HCT116 (cell line): ENCODE data around the gene CCDC146.

Source experiments
- ATF3 ChIP-seq: IDR thresholded peaks from 2 replicates; pipeline ENCODE4 v1.6.1; 2012
- CTCF ChIP-seq, 3 experiments: fragments of 200-600 bp in 1 of 3; sonication (generic) in 1 of 3; IDR thresholded peaks in 2 of 3; conservative IDR thresholded peaks in 1 of 3; 2 replicates each; pipeline ENCODE4 v1.5.1; 2012 to 2017; ENCODE audit warnings: low read depth in 2 of 3, low read length in 2 of 3, antibody characterized with exemption in 1 of 3, borderline replicate concordance in 1 of 3, control low read depth in 1 of 3, mild to moderate bottlenecking in 1 of 3, mixed read lengths in 1 of 3, mixed run types in 1 of 3, moderate library complexity in 1 of 3; ENCODE audit not compliant: insufficient read depth in 1 of 3
- EZH2 ChIP-seq: fragments of 200-600 bp; sonication (generic); IDR thresholded peaks from 2 replicates; pipeline ENCODE4 v1.6.1; 2017; ENCODE audit warnings: antibody characterized with exemption, mixed run types
- EZH2phosphoT487 ChIP-seq: fragments of 200-600 bp; IDR thresholded peaks from 2 replicates; pipeline ENCODE4 v1.6.1; 2018; ENCODE audit warnings: antibody characterized with exemption, borderline replicate concordance
- FOSL1 ChIP-seq: IDR thresholded peaks from 2 replicates; pipeline ENCODE4 v1.6.1; 2012; ENCODE audit warnings: low read depth
- MAX ChIP-seq: IDR thresholded peaks from 2 replicates; pipeline ENCODE4 v1.6.1; 2012
- POLR2A ChIP-seq: IDR thresholded peaks from 2 replicates; pipeline ENCODE4 v1.7.0; 2011; ENCODE audit warnings: borderline replicate concordance; ENCODE audit not compliant: insufficient read depth, insufficient read length; ENCODE audit errors: extremely low read depth
- POLR2AphosphoS5 ChIP-seq: IDR thresholded peaks from 2 replicates; pipeline ENCODE4 v1.6.1; 2011; ENCODE audit warnings: mild to moderate bottlenecking, low read depth, low read length, moderate library complexity
- RAD21 ChIP-seq: IDR thresholded peaks from 2 replicates; pipeline ENCODE4 v1.6.1; 2012; ENCODE audit warnings: low read depth, mild to moderate bottlenecking
- YY1 ChIP-seq: IDR thresholded peaks from 2 replicates; pipeline ENCODE4 v1.6.1; 2011; ENCODE audit warnings: low read length, low read depth, moderate library complexity, mild to moderate bottlenecking; ENCODE audit not compliant: insufficient replicate concordance; ENCODE audit errors: extremely low read depth
- ZBTB33 ChIP-seq: IDR thresholded peaks from 2 replicates; pipeline ENCODE4 v1.6.1; 2011; ENCODE audit warnings: mild to moderate bottlenecking, low read length, moderate library complexity; ENCODE audit not compliant: insufficient replicate concordance; ENCODE audit errors: extremely low read depth
- ZNF274 ChIP-seq: fragments of 200-500 bp; sonication (Bioruptor generic); IDR thresholded peaks from 2 replicates; pipeline ENCODE4 v1.6.1; 2014; ENCODE audit warnings: mild to moderate bottlenecking, low read depth, low read length, inconsistent platforms
- TF ChIP-seq, protein P1 (sequence below): IDR thresholded peaks from 2 replicates; pipeline ENCODE4 v1.6.1; 2012; ENCODE audit warnings: low read depth

- TF ChIP-seq ATF3: no peak
- no peak for TF ChIP-seq CTCF (IDR thresholded peaks at IDR 0.05 in 2 of 3, conservative IDR thresholded peaks at IDR 0.05 in 1 of 3; ENCODE audit: borderline replicate concordance in 1 of 3, insufficient read depth in 1 of 3, low read depth in 2 of 3, low read length in 2 of 3)
- TF ChIP-seq POLR2AphosphoS5: no peak
- TF ChIP-seq EZH2phosphoT487: no peak
- TF ChIP-seq MAX: no peak
- no peak for TF ChIP-seq RAD21
- no peak for TF ChIP-seq YY1
- TF ChIP-seq POLR2A: no peak
- no peak for TF ChIP-seq ZBTB33
- TF ChIP-seq ZNF274: no peak
- no peak for TF ChIP-seq EZH2
- TF ChIP-seq, protein P1, sequence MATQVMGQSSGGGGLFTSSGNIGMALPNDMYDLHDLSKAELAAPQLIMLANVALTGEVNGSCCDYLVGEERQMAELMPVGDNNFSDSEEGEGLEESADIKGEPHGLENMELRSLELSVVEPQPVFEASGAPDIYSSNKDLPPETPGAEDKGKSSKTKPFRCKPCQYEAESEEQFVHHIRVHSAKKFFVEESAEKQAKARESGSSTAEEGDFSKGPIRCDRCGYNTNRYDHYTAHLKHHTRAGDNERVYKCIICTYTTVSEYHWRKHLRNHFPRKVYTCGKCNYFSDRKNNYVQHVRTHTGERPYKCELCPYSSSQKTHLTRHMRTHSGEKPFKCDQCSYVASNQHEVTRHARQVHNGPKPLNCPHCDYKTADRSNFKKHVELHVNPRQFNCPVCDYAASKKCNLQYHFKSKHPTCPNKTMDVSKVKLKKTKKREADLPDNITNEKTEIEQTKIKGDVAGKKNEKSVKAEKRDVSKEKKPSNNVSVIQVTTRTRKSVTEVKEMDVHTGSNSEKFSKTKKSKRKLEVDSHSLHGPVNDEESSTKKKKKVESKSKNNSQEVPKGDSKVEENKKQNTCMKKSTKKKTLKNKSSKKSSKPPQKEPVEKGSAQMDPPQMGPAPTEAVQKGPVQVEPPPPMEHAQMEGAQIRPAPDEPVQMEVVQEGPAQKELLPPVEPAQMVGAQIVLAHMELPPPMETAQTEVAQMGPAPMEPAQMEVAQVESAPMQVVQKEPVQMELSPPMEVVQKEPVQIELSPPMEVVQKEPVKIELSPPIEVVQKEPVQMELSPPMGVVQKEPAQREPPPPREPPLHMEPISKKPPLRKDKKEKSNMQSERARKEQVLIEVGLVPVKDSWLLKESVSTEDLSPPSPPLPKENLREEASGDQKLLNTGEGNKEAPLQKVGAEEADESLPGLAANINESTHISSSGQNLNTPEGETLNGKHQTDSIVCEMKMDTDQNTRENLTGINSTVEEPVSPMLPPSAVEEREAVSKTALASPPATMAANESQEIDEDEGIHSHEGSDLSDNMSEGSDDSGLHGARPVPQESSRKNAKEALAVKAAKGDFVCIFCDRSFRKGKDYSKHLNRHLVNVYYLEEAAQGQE: no peak
- TF ChIP-seq FOSL1: no peak
These were observed 78.1 kb downstream of the CCDC146 start for GRCh38 chr7:77200542-77200941.
